ENCODE results near the gene CAPZB. TPM values are rescaled to one million over a fixed set of nuclear protein-coding genes. Genes with fewer than 3 reads are reported as not detected.

Gene CAPZB
- total and polyA plus RNA-seq, 7 experiments from 2014 or later, result 216 to 559 (median 327) TPM

- Histone ChIP-seq H3K36me3 (ENCODE audit: control insufficient read depth in 2 of 3, insufficient read depth in 3 of 3, low read length in 3 of 3) (peaks cover 15 to 81% (median 22%) of the 10 kb centered on the region in 3 experiments), H3K9me3 (ENCODE audit: control insufficient read depth in 2 of 3, low read length in 3 of 3) (no peaks in the 10 kb centered on the region), H3K27ac (ENCODE audit: low read depth, low read length) (no peak overlapping the region), H3K27me3 (ENCODE audit: control insufficient read depth in 2 of 2, insufficient read depth in 2 of 2, low read length in 2 of 2) (no peaks in the 10 kb centered on the region), H3K4me3 (ENCODE audit: low read length) (no peak overlapping the region), H3K4me1 (ENCODE audit: control insufficient read depth in 2 of 2, insufficient read depth in 2 of 2, low read length in 2 of 2) (no peaks in the 10 kb centered on the region)
- ChIA-PET POLR2A (no interaction called here), CTCF (interaction anchor here (0.6 to 1.0 kb wide), 3 partner anchors 33 to 223 kb away, joined by 3 to 4 read pairs (median 4); no protein-coding TSS in a partner anchor)
- Mint-ChIP-seq H3K4me3 (no peak overlapping the region), H3K4me1 (peaks cover 0 to 48% (median 42%) of the 10 kb centered on the region in 7 donors), H3K27ac (peak overlapping the region in 4 of 9 donors; percentile 21 to 43 (median 35)), H3K9me3 (no peaks in the 10 kb centered on the region), H3K36me3 (peaks cover 9 to 26% (median 20%) of the 10 kb centered on the region in 5 donors), H3K27me3 (no peaks in the 10 kb centered on the region)
- no peak for DNase-seq
- no peak for ATAC-seq
- intact Hi-C loops (cut with micrococcal nuclease), result no loop called here
Measured at GRCh38 chr1:19374083-19374801, 111.1 kb downstream of the CAPZB start.

- CTCF ChIA-PET, result interaction anchor here (1.0 kb wide), 1 partner anchor 209 kb away, joined by 4 read pairs; no protein-coding TSS in a partner anchor
- no peak for ATAC-seq
- Mint-ChIP-seq H3K27ac (peak overlapping the region in 1 of 9 donors; percentile 25), H3K4me3 (no peak overlapping the region), H3K27me3 (no peaks in the 10 kb centered on the region), H3K36me3 (peaks cover 9 to 24% (median 20%) of the 10 kb centered on the region in 5 donors), H3K9me3 (no peaks in the 10 kb centered on the region), H3K4me1 (peaks cover 0 to 55% (median 47%) of the 10 kb centered on the region in 7 donors)
- DNase-seq, result no peak
- intact Hi-C loops (cut with micrococcal nuclease), result no loop called here
- Histone ChIP-seq H3K4me1 (ENCODE audit: control insufficient read depth in 2 of 2, insufficient read depth in 2 of 2, low read length in 2 of 2) (no peaks in the 10 kb centered on the region), H3K36me3 (ENCODE audit: control insufficient read depth in 2 of 3, insufficient read depth in 3 of 3, low read length in 3 of 3) (peaks cover 13 to 81% (median 21%) of the 10 kb centered on the region in 3 experiments), H3K27ac (ENCODE audit: low read depth, low read length) (no peak overlapping the region), H3K9me3 (ENCODE audit: control insufficient read depth in 2 of 3, low read length in 3 of 3) (no peaks in the 10 kb centered on the region), H3K27me3 (ENCODE audit: control insufficient read depth in 2 of 2, insufficient read depth in 2 of 2, low read length in 2 of 2) (no peaks in the 10 kb centered on the region), H3K4me3 (ENCODE audit: low read length) (no peak overlapping the region)
- POLR2A ChIA-PET, result interaction anchor here (0.6 kb wide), 1 partner anchor 192 kb away, joined by 3 read pairs; no protein-coding TSS in a partner anchor
Measured at GRCh38 chr1:19373211-19374082, 111.9 kb downstream of the CAPZB start.

- intact Hi-C loops (cut with micrococcal nuclease), result no loop called here
- H3K27me3 Mint-ChIP-seq, result no peaks in the 10 kb centered on the region
- Histone ChIP-seq H3K9me3 (ENCODE audit: control insufficient read depth in 2 of 3, low read length in 3 of 3) (no peaks in the 10 kb centered on the region), H3K27ac (ENCODE audit: low read depth, low read length) (no peak overlapping the region), H3K27me3 (ENCODE audit: control insufficient read depth in 2 of 2, insufficient read depth in 2 of 2, low read length in 2 of 2) (no peaks in the 10 kb centered on the region), H3K4me1 (ENCODE audit: control insufficient read depth in 2 of 2, insufficient read depth in 2 of 2, low read length in 2 of 2) (no peaks in the 10 kb centered on the region), H3K4me3 (ENCODE audit: low read length) (no peak overlapping the region), H3K36me3 (ENCODE audit: control insufficient read depth in 2 of 3, insufficient read depth in 3 of 3, low read length in 3 of 3) (peaks cover 5 to 73% (median 13%) of the 10 kb centered on the region in 3 experiments)
- ChIA-PET POLR2A (interaction anchor here (0.7 kb wide), 1 partner anchor 34 kb away, joined by 5 read pairs; no protein-coding TSS in a partner anchor), CTCF (interaction anchor here (1.0 kb wide), 1 partner anchor 210 kb away, joined by 3 read pairs; no protein-coding TSS in a partner anchor)
- H3K4me3 Mint-ChIP-seq, result no peak overlapping the region
- DNase-seq (no peak), ATAC-seq (no peak)
- H3K36me3 Mint-ChIP-seq, result peaks cover 5 to 16% (median 12%) of the 10 kb centered on the region in 5 donors
- peak overlapping the region in 3 of 9 donors; percentile 6 to 62 (median 59) for H3K27ac Mint-ChIP-seq
- H3K4me1 Mint-ChIP-seq, result peaks cover 0 to 53% (median 41%) of the 10 kb centered on the region in 7 donors
- H3K9me3 Mint-ChIP-seq, result no peaks in the 10 kb centered on the region
Measured at GRCh38 chr1:19372602-19373001, 112.7 kb downstream of the CAPZB start.

- H3K27ac Mint-ChIP-seq, result peak overlapping the region in 3 of 9 donors; percentile 6 to 62 (median 36)
- peaks cover 0 to 57% (median 43%) of the 10 kb centered on the region in 7 donors for H3K4me1 Mint-ChIP-seq
- intact Hi-C loops (cut with micrococcal nuclease), result no loop called here
- DNase-seq (no peak), ATAC-seq (no peak)
- H3K9me3 ChIP-seq (ENCODE audit: control insufficient read depth in 2 of 3, low read length in 3 of 3), result no peaks in the 10 kb centered on the region
- peaks cover 5 to 13% (median 9%) of the 10 kb centered on the region in 5 donors for H3K36me3 Mint-ChIP-seq
- H3K4me1 ChIP-seq (ENCODE audit: control insufficient read depth in 2 of 2, insufficient read depth in 2 of 2, low read length in 2 of 2), result no peaks in the 10 kb centered on the region
- ChIA-PET POLR2A (interaction anchor here (0.7 kb wide), 1 partner anchor 34 kb away, joined by 5 read pairs; no protein-coding TSS in a partner anchor), CTCF (interaction anchor here (1.0 kb wide), 1 partner anchor 210 kb away, joined by 3 read pairs; no protein-coding TSS in a partner anchor)
- H3K27ac ChIP-seq (ENCODE audit: low read depth, low read length), result no peak overlapping the region
- H3K9me3 Mint-ChIP-seq, result no peaks in the 10 kb centered on the region
- H3K4me3 ChIP-seq (ENCODE audit: low read length), result no peak overlapping the region
- H3K27me3 ChIP-seq (ENCODE audit: control insufficient read depth in 2 of 2, insufficient read depth in 2 of 2, low read length in 2 of 2), result no peaks in the 10 kb centered on the region
- peaks cover under 1 to 73% (median 10%) of the 10 kb centered on the region in 3 experiments for H3K36me3 ChIP-seq (ENCODE audit: control insufficient read depth in 2 of 3, insufficient read depth in 3 of 3, low read length in 3 of 3)
- H3K4me3 Mint-ChIP-seq, result no peak overlapping the region
- no peaks in the 10 kb centered on the region for H3K27me3 Mint-ChIP-seq
Measured at GRCh38 chr1:19372136-19372514, 113.2 kb downstream of the CAPZB start.

- ChIA-PET CTCF (interaction anchor here (1.0 kb wide), 1 partner anchor 211 kb away, joined by 3 read pairs; no protein-coding TSS in a partner anchor), POLR2A (interaction anchor here (0.7 kb wide), 1 partner anchor 35 kb away, joined by 5 read pairs; no protein-coding TSS in a partner anchor)
- ATAC-seq, result no peak
- Mint-ChIP-seq H3K27me3 (no peaks in the 10 kb centered on the region), H3K36me3 (peaks cover 3 to 8% (median 5%) of the 10 kb centered on the region in 5 donors), H3K4me3 (no peak overlapping the region), H3K27ac (peak overlapping the region in 6 of 9 donors; percentile 17 to 87 (median 65)), H3K4me1 (peaks cover 4 to 64% (median 44%) of the 10 kb centered on the region in 7 donors), H3K9me3 (no peaks in the 10 kb centered on the region)
- intact Hi-C loops (cut with micrococcal nuclease), result no loop called here
- Histone ChIP-seq H3K36me3 (ENCODE audit: control insufficient read depth in 2 of 3, insufficient read depth in 3 of 3, low read length in 3 of 3) (peaks cover 0 to 68% (median 6%) of the 10 kb centered on the region in 3 experiments), H3K27ac (ENCODE audit: low read depth, low read length) (no peak overlapping the region), H3K4me3 (ENCODE audit: low read length) (no peak overlapping the region), H3K27me3 (ENCODE audit: control insufficient read depth in 2 of 2, insufficient read depth in 2 of 2, low read length in 2 of 2) (no peaks in the 10 kb centered on the region), H3K4me1 (ENCODE audit: control insufficient read depth in 2 of 2, insufficient read depth in 2 of 2, low read length in 2 of 2) (no peaks in the 10 kb centered on the region), H3K9me3 (ENCODE audit: control insufficient read depth in 2 of 3, low read length in 3 of 3) (no peaks in the 10 kb centered on the region)
- DNase-seq, result no peak
Measured at GRCh38 chr1:19371226-19372135, 113.9 kb downstream of the CAPZB start.

Measured in naive thymus-derived CD4-positive, alpha-beta T cell (primary cell).